GM19025 (cell line): Measurements from ENCODE around the gene KLK6.
"Not testable (repeated sequence)": the region's sequence is repeated elsewhere in the genome, so short reads cannot be mapped to it uniquely, and the experiment has no call there.

Experiments
- ATAC-seq: cut with Tn5 transposase; IDR thresholded peaks from one replicate; pipeline ENCODE4 v1.9.1; 2021; ENCODE audit warnings: mild to moderate bottlenecking, low read depth, moderate library complexity; ENCODE audit not compliant: unreplicated experiment

The KLK6 gene

DNA sequence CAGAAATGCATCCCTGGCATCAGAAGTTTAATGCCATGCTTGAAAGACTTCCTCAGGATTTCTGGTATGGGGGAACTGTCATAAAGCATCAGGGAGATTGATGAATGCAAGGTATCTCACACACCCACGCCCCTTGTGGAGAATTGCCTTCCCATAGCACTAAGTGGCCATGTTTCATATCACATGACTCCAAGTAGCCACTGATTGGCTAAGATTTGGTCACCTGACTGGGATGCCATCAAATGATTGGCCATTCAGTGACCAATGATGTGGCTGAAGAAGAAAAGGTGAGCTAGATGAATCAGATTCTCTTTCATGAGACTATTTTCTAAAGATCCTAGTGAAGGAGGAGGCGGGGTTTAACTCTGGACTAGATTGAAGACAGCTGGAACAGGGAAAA, 24.7 kb upstream of the KLK6 start:
- no peak for ATAC-seq

DNA sequence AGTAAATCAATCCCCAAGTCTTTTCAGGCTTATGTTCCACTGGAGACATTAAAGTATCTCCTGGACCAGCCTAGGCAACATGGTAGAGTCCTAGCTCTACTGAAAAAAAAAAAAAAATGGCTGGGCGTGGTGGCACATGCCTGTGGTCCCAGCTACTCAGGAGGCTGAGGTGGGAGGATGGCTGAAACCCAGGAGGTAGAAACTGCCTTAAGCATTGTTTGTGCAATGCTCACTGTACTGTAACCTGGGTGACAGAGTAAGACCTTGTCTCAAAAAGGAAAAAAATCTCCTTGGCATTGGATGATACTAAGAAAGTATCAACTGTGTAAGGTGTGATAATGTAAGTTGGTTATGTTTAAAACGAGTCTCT, 23.3 kb upstream of the KLK6 start:
- ATAC-seq = no peak

DNA sequence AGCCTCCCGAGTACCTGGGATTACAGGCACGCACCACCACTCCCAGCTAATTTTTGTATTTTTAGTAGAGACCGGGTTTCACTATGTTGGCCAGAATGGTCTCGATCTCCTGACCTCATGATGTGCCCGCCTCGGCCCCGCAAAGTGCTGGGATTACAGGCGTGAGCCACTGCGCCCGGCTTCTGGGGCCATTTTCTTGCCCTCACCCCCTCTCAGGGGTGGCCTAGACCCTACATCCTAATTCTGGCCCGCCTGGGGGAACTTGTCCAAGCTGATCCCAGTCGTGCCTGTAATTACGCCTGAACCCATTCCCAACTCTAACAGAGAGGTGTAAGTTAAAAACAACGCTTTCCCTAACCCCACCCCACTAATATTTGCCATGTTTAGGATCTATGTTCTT, 15.0 kb upstream of the KLK6 start:
- ATAC-seq = not testable (repeated sequence)

DNA sequence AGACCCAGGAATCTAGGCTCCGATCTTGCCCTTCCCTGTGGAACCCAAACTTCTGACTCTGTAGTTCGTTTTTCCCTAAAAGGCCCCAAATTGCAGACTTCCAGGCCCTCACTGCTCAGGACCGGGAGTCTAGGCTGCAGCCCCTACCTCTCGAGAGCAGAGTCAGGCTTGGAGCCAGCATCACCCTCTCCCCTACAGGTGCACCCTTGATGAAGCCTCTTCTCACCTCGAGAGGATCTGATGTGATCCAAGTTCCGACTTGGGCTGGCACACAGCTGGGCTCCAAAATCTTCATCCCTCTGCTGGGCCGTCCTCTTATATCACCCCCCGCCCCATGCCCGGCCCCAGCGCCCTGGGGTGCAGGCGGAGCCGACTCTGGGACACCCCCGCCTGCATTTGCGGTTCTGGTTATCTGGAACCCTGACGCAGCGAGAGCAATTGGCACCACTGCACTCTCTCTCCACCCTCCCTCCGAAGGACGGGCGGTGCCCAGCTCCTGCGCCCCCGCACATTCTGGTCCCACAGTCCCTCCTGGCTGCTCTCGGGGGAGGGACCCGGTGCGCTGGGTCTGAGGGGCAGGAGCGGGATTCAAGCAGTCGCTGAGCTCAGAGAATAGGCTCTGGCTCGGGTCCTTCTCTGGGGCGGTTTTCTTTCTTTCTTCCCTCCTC, 14.4 kb upstream of the KLK6 start, which contains the start of gene KLK7:
KLK7 (minus strand) TSS at position 293 of the 668 bp plus-strand sequence. CDS start 1,518 bp downstream, outside the sequence.
- no peak for ATAC-seq

DNA sequence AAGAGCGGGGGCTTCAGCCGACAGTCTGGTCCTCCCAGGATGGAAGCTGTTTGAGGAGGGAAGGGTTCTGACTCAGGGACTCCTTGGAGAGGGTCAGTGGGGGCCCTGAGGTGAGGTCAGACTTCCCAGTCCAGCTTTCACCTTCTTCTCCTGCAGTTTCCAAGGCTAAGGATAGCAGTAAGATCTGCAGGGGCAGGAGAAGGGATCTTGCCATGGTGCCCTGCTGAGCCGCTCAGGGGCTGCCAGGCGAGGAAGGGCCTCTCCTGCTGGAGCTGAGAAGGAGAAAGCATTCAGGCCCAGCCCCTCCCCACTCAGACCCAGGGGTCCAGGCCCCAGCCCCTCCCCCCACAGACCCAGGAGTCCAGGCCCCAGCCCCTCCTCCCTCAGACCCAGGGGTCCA, 12.8 kb upstream of the KLK6 start:
- no peak for ATAC-seq

DNA sequence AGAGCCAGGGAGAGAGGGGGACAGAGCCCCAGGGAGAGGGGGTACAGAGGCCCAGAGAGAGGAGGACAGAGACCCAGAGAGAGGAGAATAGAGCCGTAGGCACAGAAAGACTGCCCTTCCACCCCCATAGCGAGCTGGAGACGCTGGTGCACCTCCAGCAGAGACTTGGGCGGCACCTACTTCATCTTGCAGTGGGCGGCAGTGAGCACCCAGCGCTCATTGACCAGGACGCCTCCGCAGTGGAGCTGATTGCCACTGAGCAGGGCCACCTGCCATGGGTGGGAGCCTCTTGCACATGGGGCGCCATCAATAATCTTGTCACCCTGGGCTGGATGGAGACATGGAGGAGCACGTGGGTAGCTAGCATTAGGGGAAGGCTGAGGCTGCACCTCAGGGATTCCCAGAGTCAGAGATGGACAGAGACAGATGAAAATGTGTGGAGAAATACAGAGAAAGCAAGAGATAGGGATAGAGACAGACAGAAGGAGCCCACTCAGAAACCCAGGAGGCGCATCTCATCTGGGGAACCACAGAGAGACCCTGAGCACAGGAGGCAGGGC, 12.3 kb upstream of the KLK6 start:
- ATAC-seq = no peak

DNA sequence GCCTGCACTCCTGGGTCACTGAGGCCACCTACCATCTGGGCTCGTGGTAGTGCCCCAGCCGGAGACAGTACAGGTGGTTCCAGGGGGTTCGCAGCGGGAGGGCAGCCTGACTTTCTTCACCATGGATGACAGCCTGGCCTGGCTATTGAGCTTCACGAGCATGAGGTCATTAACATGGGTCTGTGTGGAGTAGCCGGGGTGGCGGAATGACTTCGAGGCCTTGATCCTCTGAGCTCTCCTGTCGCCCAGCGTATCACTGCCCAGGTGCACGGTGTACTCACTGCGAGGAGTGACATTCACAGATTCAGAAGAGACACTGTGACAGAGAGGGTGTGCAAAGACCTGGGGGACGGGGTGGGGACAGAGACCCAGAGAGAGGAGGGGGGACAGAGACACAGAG, 10.8 kb upstream of the KLK6 start:
- ATAC-seq = no peak

DNA sequence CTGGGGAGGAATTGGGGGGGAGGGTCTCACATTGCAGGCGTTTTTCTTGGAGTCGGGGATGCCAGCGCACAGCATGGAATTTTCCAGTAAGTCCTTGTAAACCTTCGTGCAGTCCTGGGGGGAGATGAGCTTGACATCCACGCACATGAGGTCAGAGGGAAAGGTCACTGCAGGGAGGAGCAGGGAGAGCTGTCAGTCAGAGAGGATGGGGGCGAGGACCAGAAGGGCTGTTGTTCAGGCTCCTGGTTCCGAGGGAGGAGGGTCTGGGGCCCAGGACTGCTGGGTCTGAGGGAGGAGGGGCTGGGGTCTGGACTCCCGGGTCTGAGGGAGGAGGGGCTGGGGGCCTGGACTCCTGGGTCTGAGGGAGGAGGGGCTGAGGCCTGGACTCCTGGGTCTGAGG, 10.4 kb upstream of the KLK6 start:
- ATAC-seq = no peak

DNA sequence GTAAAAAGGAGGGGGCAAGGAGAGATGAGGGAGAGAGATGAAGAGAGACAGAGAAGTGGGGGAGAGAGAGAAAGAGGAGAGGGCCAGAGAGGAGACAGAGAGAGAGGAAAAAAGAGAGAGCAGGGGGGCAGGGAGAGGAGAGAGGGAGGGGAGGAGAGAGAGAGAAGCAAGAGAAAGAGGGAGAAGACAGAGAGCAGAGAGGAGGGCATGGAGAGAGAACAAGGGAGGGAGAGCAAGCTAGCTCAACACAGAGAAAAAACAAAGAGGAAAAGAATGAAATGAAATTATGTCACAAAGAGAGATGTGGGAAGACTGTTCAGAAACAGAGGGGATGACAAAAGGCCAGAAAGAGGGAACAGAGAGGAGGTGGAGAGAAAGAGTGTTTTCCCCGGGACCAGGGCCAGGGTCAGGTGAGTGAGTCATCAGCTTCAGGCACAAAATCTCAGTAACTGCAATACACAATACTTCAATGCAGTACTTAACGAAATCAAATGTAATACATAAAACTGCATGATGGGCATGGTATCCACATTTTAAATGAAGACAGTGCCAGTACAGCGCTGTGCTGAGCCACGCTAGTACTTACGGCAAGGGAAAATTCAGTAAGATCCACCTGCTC, 9.5 kb upstream of the KLK6 start:
- no peak for ATAC-seq

DNA sequence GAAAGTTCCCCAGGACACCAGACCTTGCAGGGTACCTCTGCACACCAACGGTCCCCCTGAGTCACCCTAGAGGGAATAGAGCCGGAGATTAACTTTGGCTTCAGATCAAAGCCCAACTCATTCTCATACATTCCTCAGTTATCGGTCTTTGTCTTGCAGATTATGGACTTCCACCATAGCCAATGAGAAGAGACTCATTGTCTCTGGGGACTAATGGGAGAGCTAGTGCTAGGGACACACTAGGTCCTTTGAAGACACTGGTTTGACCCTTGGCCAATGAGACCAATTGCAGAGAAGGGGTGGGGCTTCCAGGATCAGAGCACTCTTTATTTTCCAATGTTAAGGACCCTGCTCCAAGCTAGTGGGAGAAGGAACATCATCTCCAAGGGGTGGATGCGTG, 8.2 kb upstream of the KLK6 start:
- no peak for ATAC-seq

DNA sequence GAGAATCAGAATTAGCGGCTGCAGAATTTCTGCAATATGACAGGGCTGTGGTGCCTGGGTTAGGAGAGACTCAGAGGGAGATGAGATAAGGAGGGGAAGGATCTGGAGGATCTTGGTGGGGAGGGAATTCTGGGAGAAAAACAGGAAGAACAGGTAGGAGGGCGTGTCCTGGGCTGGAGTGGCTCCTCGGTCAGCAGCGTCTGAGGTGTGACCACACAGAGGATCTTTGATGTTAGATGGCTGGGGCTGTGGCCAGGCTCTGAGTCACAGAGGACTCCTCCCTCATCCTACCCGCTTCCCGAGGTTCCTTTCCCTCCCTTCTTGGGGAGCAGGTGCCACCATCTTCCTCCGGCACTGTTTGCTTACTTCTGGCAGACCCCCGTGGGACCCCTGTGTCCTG, 6.4 kb upstream of the KLK6 start:
- no peak for ATAC-seq

DNA sequence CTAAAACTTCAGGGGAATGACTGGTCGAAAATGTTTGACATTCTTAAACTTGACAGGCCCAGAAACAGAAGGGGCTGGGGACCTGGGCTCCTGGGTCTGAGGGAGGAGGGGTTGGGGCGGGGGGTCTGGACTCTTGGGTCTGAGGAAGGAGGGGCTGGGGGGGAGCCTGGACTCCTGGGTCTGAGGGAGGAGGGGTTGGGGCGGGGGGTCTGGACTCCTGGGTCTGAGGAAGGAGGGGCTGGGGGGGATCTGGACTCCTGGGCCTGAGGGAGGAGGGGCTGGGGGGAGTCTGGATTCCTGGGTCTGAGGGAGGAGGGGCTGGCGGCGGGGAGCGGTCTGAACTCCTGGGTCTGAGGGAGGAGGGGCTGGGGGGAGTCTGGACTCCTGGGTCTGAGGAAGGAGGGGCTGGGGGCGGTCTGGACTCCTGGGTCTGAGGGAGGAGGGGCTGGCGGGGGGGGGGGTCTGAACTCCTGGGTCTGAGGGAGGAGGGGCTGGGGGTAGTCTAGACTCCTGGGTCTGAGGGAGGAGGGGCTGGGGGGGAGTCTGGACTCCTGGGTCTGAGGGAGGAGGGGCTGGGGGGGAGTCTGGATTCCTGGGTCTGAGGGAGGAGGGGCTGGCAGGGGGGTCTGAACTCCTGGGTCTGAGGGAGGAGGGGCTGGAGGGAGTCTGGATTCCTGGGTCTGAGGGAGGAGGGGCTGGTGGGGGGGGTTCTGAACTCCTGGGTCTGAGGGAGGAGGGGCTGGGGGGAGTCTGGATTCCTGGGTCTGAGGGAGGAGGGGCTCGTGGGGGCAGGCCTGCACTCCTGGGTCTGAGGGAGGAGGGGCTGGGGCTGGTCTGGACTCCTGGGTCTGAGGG, 5.5 kb upstream of the KLK6 start:
- no peak for ATAC-seq

DNA sequence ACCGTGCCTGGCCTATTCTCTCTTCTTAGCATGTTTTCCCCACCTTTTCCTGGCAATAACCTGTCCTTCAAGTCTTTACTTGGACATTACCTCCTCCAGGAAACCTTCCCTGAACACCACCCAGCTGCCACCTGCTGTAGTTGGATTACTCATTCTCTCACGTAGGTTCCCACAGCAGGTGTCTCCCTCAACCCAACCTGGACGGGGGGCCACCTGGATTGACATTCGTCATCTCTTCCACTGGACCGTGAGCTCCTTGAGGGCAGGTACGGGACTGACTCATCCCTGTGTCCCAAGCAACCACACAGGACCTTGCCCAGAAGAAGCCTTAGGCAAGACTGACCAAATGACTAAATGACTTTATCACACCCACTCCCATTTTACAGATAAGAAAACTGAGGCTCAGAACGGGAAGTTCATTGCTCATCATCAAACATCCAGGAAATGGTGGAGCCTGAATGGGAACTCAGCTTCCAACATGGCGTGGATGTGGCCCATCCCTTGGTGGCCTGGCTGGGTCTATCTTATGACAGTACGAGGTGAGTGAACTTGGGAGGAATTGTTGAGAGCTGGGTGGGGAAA, 3.5 kb upstream of the KLK6 start:
- no peak for ATAC-seq

DNA sequence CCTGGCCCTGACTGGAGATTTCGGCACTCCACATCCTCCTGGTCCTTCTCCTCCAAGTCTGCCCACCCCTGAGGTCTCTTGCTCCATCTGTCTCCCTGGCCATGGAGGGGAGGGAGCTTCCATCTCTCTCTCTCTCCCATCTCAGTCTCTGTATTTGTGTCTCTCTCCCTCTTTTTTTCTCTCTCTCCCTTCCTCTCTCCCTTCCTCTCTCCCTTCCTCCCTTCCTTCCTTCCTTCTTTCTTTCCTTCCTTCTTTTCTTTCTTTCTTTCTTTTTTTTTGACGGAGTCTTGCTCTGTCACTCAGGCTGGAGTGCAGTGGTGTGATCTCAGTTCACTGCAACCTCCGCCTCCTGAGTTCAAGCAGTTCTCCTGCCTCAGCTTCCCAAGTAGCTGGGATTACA, 419 bp upstream of the KLK6 start:
- ATAC-seq = not testable (repeated sequence)

DNA sequence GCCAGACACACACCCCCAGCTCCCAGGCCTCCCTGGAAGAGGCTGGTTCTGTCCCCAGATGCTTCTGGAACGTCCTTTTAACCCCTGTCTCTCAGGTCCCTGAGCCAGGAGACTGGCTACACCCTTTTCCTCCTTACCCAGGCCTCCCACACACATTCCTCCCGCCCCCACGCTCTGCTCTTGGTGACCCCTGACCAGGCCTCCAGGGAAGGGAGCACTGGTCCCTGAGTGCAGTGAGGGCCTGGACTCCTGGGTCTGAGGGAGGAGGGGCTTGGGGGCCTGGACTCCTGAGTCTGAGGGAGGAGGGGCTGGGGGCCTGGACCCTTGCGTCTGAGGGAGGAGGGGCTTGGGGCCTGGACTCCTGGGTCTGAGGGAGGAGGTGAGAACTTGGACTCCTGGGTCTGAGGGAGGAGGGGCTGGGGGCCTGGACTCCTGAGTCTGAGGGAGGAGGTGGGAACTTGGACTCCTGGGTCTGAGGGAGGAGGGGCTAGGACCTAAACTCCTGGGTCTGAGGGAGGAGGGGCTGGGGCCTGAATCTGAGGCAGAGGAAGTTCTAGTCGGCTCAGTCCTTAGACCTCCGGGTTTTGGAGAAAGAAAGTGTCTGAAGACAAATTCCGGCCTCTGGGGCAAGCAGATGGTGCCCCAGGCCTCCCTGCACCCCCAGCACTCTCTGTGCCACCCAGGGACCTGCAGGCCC, 527 bp downstream of the KLK6 start:
- ATAC-seq = no peak

DNA sequence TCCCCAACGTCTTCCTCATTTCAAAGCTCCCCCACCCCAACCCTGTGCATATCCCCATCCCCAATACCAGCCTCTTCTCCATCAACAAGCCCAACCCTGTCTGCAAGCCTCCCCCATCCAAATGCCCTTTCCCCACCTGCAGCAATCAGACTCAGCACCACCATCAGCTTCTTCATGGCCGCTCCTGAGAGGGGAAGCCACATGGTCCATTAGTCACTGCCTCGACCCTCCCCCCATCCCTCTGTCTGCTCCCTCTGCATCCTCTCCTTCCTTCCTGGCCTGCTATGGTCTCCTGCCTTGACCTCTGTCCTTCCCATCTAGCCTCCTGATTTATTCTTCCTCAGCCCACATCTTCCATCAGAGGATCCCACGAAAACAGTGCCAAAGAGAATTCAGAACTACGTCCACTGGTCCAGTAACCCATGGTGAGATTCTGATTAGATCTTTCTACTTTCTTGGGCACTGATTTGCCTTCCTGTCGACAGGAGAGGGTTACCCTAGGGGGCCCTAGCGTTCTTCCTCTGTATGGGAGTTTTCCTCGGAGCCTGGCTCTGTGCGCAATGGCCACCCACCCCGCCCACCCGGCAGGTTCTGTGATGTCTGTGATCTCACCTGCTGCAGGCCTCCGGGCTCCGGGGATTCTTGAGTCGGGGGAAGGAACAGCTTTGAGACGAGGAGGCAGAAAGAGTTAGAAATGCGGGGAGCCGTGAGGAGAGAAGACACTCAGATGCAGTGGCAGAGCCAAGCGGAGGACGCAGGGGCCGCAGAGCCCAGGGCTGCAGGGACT, 1.3 kb downstream of the KLK6 start:
- no peak for ATAC-seq

DNA sequence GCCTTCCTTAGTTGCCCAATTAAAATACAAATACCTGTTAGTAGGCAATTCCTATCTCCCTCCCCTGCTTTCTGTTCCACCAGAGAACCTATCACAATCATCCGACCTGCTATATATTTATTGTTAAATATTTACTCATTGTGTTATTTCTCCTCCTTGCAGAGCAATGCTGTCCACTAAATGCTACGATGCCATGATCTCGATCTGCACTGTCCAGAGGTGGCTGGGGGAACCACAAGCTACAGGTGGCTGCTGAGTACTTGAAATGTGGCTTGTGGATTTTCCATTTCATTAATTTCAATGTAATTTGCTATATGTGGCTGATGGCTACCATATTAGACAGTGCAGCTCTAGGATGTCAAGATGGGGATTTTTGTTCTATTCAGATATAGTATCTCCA, 5.1 kb downstream of the KLK6 start:
- no peak for ATAC-seq

DNA sequence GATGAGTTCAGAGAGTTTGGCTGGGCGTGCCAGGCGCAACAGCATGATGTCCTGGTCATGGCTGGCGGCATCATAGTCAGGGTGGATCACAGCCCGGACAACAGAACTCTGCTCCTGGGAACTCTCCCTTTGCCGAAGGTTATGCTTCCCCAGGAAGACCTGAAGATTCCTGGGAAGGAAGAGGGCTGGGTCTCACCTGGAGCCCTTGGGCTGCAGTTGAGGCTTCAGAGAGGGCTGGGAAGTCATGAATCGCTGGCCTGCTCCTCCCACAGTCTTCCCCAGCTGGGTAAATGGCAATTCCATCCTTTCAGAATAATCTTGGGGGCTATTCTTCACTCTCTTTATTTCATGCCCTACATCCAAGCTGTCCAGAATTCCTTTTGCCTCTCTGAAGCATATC, 6.0 kb downstream of the KLK6 start:
- ATAC-seq = no peak

DNA sequence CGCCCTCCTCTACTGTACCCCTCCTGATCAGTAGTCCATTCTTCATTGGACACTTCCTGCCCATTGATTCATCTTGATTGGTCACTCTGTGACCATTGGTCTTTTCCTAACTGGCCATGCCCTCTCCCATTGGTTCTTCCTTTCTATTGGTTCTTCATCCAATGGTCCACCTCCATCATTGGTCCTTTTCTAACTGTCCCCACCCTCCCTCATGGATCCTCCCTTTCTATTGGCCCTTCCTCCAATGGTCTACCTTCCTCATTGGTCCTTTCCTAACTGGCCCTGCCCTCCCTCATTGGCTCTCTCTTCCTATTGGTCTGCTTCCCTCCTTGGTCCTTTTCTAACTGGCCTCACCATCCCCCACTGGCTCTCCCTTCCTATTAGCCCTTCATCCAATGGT, 7.1 kb downstream of the KLK6 start:
- ATAC-seq = no peak
